ENCODE data around the gene SHISA6.

DNA sequence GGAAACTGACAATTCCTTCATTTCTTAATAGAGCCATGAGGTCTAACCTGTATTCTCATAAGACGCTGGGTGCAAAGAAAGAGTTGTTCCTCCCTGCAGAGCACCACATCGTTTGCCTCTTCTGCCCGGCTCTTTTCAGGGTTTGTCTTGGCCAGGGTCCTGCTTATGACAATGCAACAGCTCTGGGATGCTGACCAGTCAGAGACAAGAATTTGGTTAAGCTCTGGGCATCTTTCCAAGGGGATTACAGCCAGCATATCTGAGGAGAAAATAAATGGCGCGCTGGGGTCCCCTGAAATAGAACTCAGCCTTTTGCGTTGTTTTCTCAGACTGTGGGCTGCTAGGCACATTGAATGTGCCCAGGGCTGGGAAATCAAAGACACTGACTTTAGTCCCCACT, 128.6 kb downstream of the SHISA6 start:
- TF ChIP-seq, protein P1, sequence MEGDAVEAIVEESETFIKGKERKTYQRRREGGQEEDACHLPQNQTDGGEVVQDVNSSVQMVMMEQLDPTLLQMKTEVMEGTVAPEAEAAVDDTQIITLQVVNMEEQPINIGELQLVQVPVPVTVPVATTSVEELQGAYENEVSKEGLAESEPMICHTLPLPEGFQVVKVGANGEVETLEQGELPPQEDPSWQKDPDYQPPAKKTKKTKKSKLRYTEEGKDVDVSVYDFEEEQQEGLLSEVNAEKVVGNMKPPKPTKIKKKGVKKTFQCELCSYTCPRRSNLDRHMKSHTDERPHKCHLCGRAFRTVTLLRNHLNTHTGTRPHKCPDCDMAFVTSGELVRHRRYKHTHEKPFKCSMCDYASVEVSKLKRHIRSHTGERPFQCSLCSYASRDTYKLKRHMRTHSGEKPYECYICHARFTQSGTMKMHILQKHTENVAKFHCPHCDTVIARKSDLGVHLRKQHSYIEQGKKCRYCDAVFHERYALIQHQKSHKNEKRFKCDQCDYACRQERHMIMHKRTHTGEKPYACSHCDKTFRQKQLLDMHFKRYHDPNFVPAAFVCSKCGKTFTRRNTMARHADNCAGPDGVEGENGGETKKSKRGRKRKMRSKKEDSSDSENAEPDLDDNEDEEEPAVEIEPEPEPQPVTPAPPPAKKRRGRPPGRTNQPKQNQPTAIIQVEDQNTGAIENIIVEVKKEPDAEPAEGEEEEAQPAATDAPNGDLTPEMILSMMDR (IDR thresholded peaks at IDR 0.05; ENCODE audit: insufficient read depth, low read length, poor library complexity, severe bottlenecking): no peak
- no peak for TF ChIP-seq EZH2phosphoT487 (conservative IDR thresholded peaks at IDR 0.05; ENCODE audit: low read length)

All from SU-DHL-6 (cell line).